IMR-90 (cell line): Measurements from ENCODE around the gene DHCR7. TPM values are rescaled to one million over a fixed set of nuclear protein-coding genes. Genes with fewer than 3 reads are reported as not detected.

ENCODE experiments used
- ATAC-seq: fragments of 200-7000 bp; cut with Tn5 transposase; 2 replicates; pipeline ENCODE4 v1.9.1; 2020; ENCODE audit warnings: low read depth, mild to moderate bottlenecking, moderate library complexity
- BruUV-seq: library from RNA; stranded (reverse); fragments of 400-500 nt; replicated peaks from 2 replicates; lab custom pipeline; 2021; lab: Mats Ljungman, UMichigan
- CTCF ChIA-PET: fragments of 300-600 bp; formaldehyde crosslinking; extraction: SDS; loops from one replicate; lab custom pipeline; 2021; ENCODE audit warnings: antibody characterized with exemption; lab: Yijun Ruan, JAX
- POLR2A ChIA-PET: fragments of 300-600 bp; sonication (Branson Sonifier 250); formaldehyde crosslinking; loops from one replicate; lab custom pipeline; 2022; ENCODE audit warnings: antibody characterized with exemption; ENCODE audit not compliant: unreplicated experiment; lab: Charles Lee
- DNase-seq: peaks from one replicate; pipeline ENCODE4 v3.0.0; 2013
- H2AFZ ChIP-seq: replicated peaks from 2 replicates; pipeline ENCODE3; 2013; ENCODE audit warnings: low read length, mild to moderate bottlenecking; ENCODE audit not compliant: poor library complexity
- H2AK5ac ChIP-seq: 2 replicates; pipeline ENCODE4 v1.6.1; 2013; ENCODE audit warnings: low read depth, low read length, inconsistent platforms
- H2AK9ac ChIP-seq: replicated peaks from 2 replicates; pipeline ENCODE3; 2013; ENCODE audit warnings: mild to moderate bottlenecking, low read depth, low read length, moderate library complexity; ENCODE audit not compliant: poor library complexity
- H2BK120ac ChIP-seq: 2 replicates; pipeline ENCODE4 v1.6.1; 2013; ENCODE audit warnings: low read depth, low read length, inconsistent platforms
- H2BK15ac ChIP-seq: 3 replicates; pipeline ENCODE4 v1.6.1; 2013; ENCODE audit warnings: low read depth, low read length, inconsistent platforms
- H2BK20ac ChIP-seq: 2 replicates; pipeline ENCODE4 v1.6.1; 2013; ENCODE audit warnings: low read depth, mild to moderate bottlenecking, inconsistent platforms, low read length, moderate library complexity
- H2BK5ac ChIP-seq: 2 replicates; pipeline ENCODE4 v1.6.1; 2013; ENCODE audit warnings: mild to moderate bottlenecking, low read depth, low read length, inconsistent platforms; ENCODE audit not compliant: poor library complexity, severe bottlenecking
- H3K14ac ChIP-seq: replicated peaks from 2 replicates; pipeline ENCODE4 v1.6.1; 2013; ENCODE audit warnings: low read depth, low read length, inconsistent platforms
- H3K18ac ChIP-seq: 2 replicates; pipeline ENCODE4 v1.6.1; 2013; ENCODE audit warnings: low read depth, low read length, control low read depth
- H3K23ac ChIP-seq: 2 replicates; pipeline ENCODE4 v1.6.1; 2013; ENCODE audit warnings: low read depth, low read length, inconsistent platforms
- H3K27ac ChIP-seq: 2 replicates; pipeline ENCODE4 v1.5.1; 2013; ENCODE audit warnings: mild to moderate bottlenecking, control low read depth, low read length; ENCODE audit not compliant: insufficient read depth
- H3K27me3 ChIP-seq: 2 replicates; pipeline ENCODE4 v1.6.1; 2013; ENCODE audit warnings: low read length; ENCODE audit not compliant: control insufficient read depth, insufficient read depth
- H3K36me3 ChIP-seq: 2 replicates; pipeline ENCODE4 v1.6.1; 2013; ENCODE audit warnings: low read length, mixed read lengths; ENCODE audit not compliant: control insufficient read depth, insufficient read depth
- H3K4ac ChIP-seq: 2 replicates; pipeline ENCODE4 v1.6.1; 2013; ENCODE audit warnings: low read depth, low read length, inconsistent platforms
- H3K4me1 ChIP-seq: 2 replicates; pipeline ENCODE4 v1.6.1; 2013; ENCODE audit warnings: low read length, mixed read lengths; ENCODE audit not compliant: control insufficient read depth, insufficient read depth
- H3K4me2 ChIP-seq: 2 replicates; pipeline ENCODE4 v1.6.1; 2013; ENCODE audit warnings: low read depth, mild to moderate bottlenecking, control low read depth, low read length, moderate library complexity
- H3K4me3 ChIP-seq: 2 replicates; pipeline ENCODE4 v1.5.1; 2013; ENCODE audit warnings: low read depth, mild to moderate bottlenecking, control low read depth, low read length, moderate library complexity; ENCODE audit not compliant: insufficient read depth
- H3K56ac ChIP-seq: 2 replicates; pipeline ENCODE4 v1.6.1; 2013; ENCODE audit warnings: low read length, inconsistent platforms; ENCODE audit not compliant: insufficient read depth; ENCODE audit errors: extremely low read depth
- H3K79me1 ChIP-seq, 2 experiments: 2 replicates each; pipeline ENCODE4 v1.6.1; 2013; ENCODE audit warnings: low read length in 2 of 2, inconsistent platforms in 1 of 2, low read depth in 1 of 2
- H3K9ac ChIP-seq: 2 replicates; pipeline ENCODE4 v1.6.1; 2013; ENCODE audit warnings: low read depth, low read length, control low read depth
- H3K9me1 ChIP-seq: 2 replicates; pipeline ENCODE4 v1.6.1; 2013; ENCODE audit warnings: low read length, inconsistent platforms; ENCODE audit not compliant: insufficient read depth
- H3K9me3 ChIP-seq: 2 replicates; pipeline ENCODE4 v1.6.1; 2013; ENCODE audit warnings: low read length; ENCODE audit not compliant: control insufficient read depth, insufficient read depth
- H4K20me1 ChIP-seq: 2 replicates; pipeline ENCODE4 v1.6.1; 2013; ENCODE audit warnings: low read length, inconsistent platforms; ENCODE audit not compliant: insufficient read depth
- H4K5ac ChIP-seq: 2 replicates; pipeline ENCODE4 v1.6.1; 2013; ENCODE audit warnings: mild to moderate bottlenecking, low read depth, low read length, control low read depth
- H4K8ac ChIP-seq, 2 experiments: 2 replicates each; pipeline ENCODE4 v1.6.1; 2013; ENCODE audit warnings: low read depth in 2 of 2, low read length in 2 of 2, control low read depth in 1 of 2, inconsistent platforms in 1 of 2
- H4K91ac ChIP-seq: 2 replicates; pipeline ENCODE4 v1.6.1; 2013; ENCODE audit warnings: low read depth, low read length, inconsistent platforms; ENCODE audit not compliant: insufficient read depth
- MXI1 ChIP-seq: IDR thresholded peaks from 2 replicates; pipeline ENCODE4 v1.6.1; 2012; ENCODE audit warnings: low read depth, mild to moderate bottlenecking, low read length, moderate library complexity, borderline replicate concordance
- NFE2L2 ChIP-seq: fragments of 150-350 bp; IDR thresholded peaks from 2 replicates; pipeline ENCODE4 v1.6.1; 2016; ENCODE audit warnings: low read depth, mild to moderate bottlenecking, low read length
- RCOR1 ChIP-seq: IDR thresholded peaks from 2 replicates; pipeline ENCODE4 v1.6.1; 2012; ENCODE audit warnings: mild to moderate bottlenecking, low read length, improper control_type of control experiment; ENCODE audit not compliant: insufficient replicate concordance
- SMC3 ChIP-seq: fragments of 150-350 bp; IDR thresholded peaks from 2 replicates; pipeline ENCODE4 v1.6.1; 2016; ENCODE audit warnings: low read depth, mild to moderate bottlenecking, antibody characterized with exemption, low read length, moderate library complexity
- WGBS, 2 experiments: methylation state at CpG; one replicate each; pipeline versions ENCODE4 v1.1.5 to v1.1.7; 2013; ENCODE audit warnings: missing lambda C conversion rate in 2 of 2; ENCODE audit not compliant: insufficient read length in 1 of 2; ENCODE audit errors: extremely low coverage in 2 of 2; 5-methylcytosine and 5-hydroxymethylcytosine counted together
- dilution Hi-C: fragments of 300-500 bp; cut with HindIII; formaldehyde crosslinking; loops from one replicate; pipeline ENCODE4 v1.14.3; 2018; ENCODE audit warnings: low sequenced_read_pairs; ENCODE audit not compliant: unreplicated experiment
- in situ Hi-C: fragments of 300-500 bp; cut with MboI; formaldehyde crosslinking; loops from 3 replicates; pipeline ENCODE4 v1.14.3; 2019; ENCODE audit warnings: low sequenced_read_pairs, inconsistent platforms, mixed read lengths
- intact Hi-C: fragments of 100-400 bp; cut with micrococcal nuclease; formaldehyde crosslinking; loops from 2 replicates; pipeline ENCODE4 v1.10.0; 2022
- polyA plus RNA-seq, 3 experiments: library from polyadenylated mRNA; depleted of rRNA; stranded (reverse); fragments of >200 nt; gene quantifications; 2 replicates each; pipeline ENCODE4 v1.2.3, GENCODE V29; 2012; ENCODE audit warnings: low replicate concordance in 1 of 3
- total RNA-seq: library from RNA; depleted of rRNA; stranded (reverse); fragments of >200 nt; gene quantifications from 2 replicates; pipeline ENCODE4 v1.2.3, GENCODE V29; 2012

The DHCR7 gene
- total and polyA plus RNA-seq, 2 of the 4 experiments (the other 2 are of a cell fraction), result 22.0 to 43.3 TPM

DNA sequence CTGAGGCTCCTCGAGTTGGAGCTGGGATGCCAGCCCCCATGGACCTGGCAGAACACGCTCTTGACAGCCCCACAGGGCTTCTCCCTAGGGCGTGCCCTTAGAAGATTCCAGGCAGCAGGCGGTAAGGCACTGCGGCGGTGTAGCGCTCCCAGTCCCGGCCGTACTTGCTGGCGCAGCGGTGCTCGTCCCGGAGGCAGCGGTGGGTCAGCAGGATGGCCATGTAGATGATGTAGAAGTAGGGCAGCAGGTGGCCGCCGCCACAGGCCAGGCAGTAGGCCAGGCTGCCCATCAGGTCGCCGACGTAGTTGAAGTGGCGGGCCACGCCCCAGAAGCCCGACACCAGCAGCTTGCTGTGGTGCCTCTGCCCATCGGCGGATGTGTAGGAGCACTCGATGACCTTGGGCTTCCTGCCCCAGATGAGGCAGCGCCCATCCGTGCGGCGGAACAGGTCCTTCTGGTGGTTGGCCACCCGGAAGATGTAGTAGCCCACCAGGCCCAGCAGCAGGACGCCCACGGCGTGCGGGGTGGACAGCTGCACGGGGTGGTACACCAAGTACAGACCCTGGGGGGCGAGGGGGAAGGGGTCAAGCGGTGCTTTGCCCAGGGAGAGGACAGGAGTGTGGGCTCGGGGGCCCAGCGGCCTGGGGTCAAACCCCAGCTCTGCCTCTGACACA is 12.8 kb downstream of the DHCR7 start:
- Histone ChIP-seq H3K4me1 (no peaks in the 10 kb centered on the region), H4K91ac (no peak overlapping the region), H3K18ac (no peak overlapping the region), H3K4me2 (no peak overlapping the region), H3K9me3 (no peaks in the 10 kb centered on the region), H3K9me1 (no peaks in the 10 kb centered on the region), H2AFZ (no peak overlapping the region), H3K23ac (no peak overlapping the region), H3K9ac (no peak overlapping the region), H3K4me3 (no peak overlapping the region), H2AK5ac (no peak overlapping the region), H2AK9ac (no peak overlapping the region), H2BK15ac (no peak overlapping the region), H2BK20ac (no peak overlapping the region), H4K20me1 (no peaks in the 10 kb centered on the region; the same call in 1 of the 2 replicates), H3K56ac (no peak overlapping the region), H2BK5ac (no peak overlapping the region), H3K4ac (no peak overlapping the region), H2BK120ac (no peak overlapping the region), H3K27ac (no peak overlapping the region), H4K5ac (no peak overlapping the region), H3K79me1 (no peaks in the 10 kb centered on the region), H4K8ac (no peak overlapping the region), H3K36me3 (peaks cover 14% of the 10 kb centered on the region), H3K14ac (no peak overlapping the region), H3K27me3 (peaks cover under 1% of the 10 kb centered on the region; the same call in 1 of the 2 replicates)
- intact Hi-C loops, result no loop called here
- in situ Hi-C loops, result no loop called here
- ATAC-seq, result no peak
- no TSS peak for BruUV-seq
- WGBS, 2 experiments, result 93% methylated on average over 26 of the region's 39 CpGs; no CpG with 5 or more reads in 1 of the 2 experiments
- TF ChIP-seq SMC3 (no peak), NFE2L2 (no peak), RCOR1 (no peak), MXI1 (no peak)
- POLR2A ChIA-PET, result no interaction called here
- dilution Hi-C loops, result no loop called here
- CTCF ChIA-PET, result no interaction called here
- no peak for DNase-seq
